AML-193 (cell line): Measurements from ENCODE around the gene LIM2.

Experiments used
- DNase-seq, 2 experiments: peaks; one replicate each; lab custom pipeline; 2025; lab: John Stamatoyannopoulos, UW

LIM2 gene

GRCh38 chr19:51365965-51366388, 21.8 kb downstream of the LIM2 start, which contains the start of gene ETFB:
Gene ETFB (minus strand): TSS chr19:51366388. CDS start chr19:51366326, 62 bp downstream.
- DNase-seq: no peak

GRCh38 chr19:51365211-51365964, 22.4 kb downstream of the LIM2 start:
- peak; percentile 13 to 35 for DNase-seq

- no peak for DNase-seq
These were observed 23.3 kb downstream of the LIM2 start for GRCh38 chr19:51364200-51365106.

- no peak for DNase-seq
These were observed 26.5 kb downstream of the LIM2 start for GRCh38 chr19:51361239-51361638.

- DNase-seq: no peak
These were observed 28.5 kb downstream of the LIM2 start for GRCh38 chr19:51359294-51359693.

- DNase-seq: no peak
These were observed 29.8 kb downstream of the LIM2 start for GRCh38 chr19:51357952-51358351.

- DNase-seq: no peak
These were observed 31.5 kb downstream of the LIM2 start for GRCh38 chr19:51356159-51356801.

GRCh38 chr19:51354742-51355148, 33.0 kb downstream of the LIM2 start:
- no peak for DNase-seq

GRCh38 chr19:51354103-51354741, 33.6 kb downstream of the LIM2 start:
- DNase-seq: no peak

- DNase-seq: no peak
These were observed 34.9 kb downstream of the LIM2 start for GRCh38 chr19:51352783-51353360.

- DNase-seq: no peak
These were observed 36.3 kb downstream of the LIM2 start for GRCh38 chr19:51351266-51351990.

- DNase-seq: no peak
These were observed 40.4 kb downstream of the LIM2 start for GRCh38 chr19:51347209-51347928.

GRCh38 chr19:51346742-51347141, 41.0 kb downstream of the LIM2 start:
- DNase-seq: no peak

- no peak for DNase-seq
These were observed 42.6 kb downstream of the LIM2 start for GRCh38 chr19:51345076-51345620.

- DNase-seq: no peak
These were observed 44.9 kb downstream of the LIM2 start for GRCh38 chr19:51342631-51343569.

- no peak for DNase-seq
These were observed 45.7 kb downstream of the LIM2 start, which contains the start of gene VSIG10L for GRCh38 chr19:51341976-51342580. Gene VSIG10L (minus strand): TSS chr19:51342139. CDS start chr19:51342124, 15 bp downstream.

- no peak for DNase-seq
These were observed 46.7 kb downstream of the LIM2 start for GRCh38 chr19:51341066-51341465.
